ENCODE data around the gene KRT34.
A peak's percentile ranks its signal among the peaks of the same experiment; 100 is the strongest.

The KRT34 gene

GRCh38 chr17:41369713-41370112 lies 12.4 kb downstream of the KRT34 start, which contains the start of gene KRT33B:
Gene KRT33B, minus strand, starts transcription at chr17:41369813. Its CDS starts 63 bp downstream, at chr17:41369750.
- H3K4me3 ChIP-seq (replicated peaks in 1 of 2; ENCODE audit: low read depth in 2 of 2, low read length in 2 of 2) = no peak within 1 kb of the TSS
- no peak for DNase-seq (ENCODE audit: low read depth in 2 of 2)
- TF ChIP-seq CTCF (IDR thresholded peaks at IDR 0.05; ENCODE audit: low read depth, low read length) = no peak

GRCh38 chr17:41369023-41369422 lies 13.1 kb downstream of the KRT34 start:
- no peak overlapping the region for H3K4me3 ChIP-seq (replicated peaks in 1 of 2; ENCODE audit: low read depth in 2 of 2, low read length in 2 of 2)
- no peak for TF ChIP-seq CTCF (IDR thresholded peaks at IDR 0.05; ENCODE audit: low read depth, low read length)
- no peak for DNase-seq (ENCODE audit: low read depth in 2 of 2)

GRCh38 chr17:41367426-41368075 lies 14.6 kb downstream of the KRT34 start:
- DNase-seq (ENCODE audit: low read depth in 2 of 2) = peak; percentile 13 to 59
- H3K4me3 ChIP-seq (replicated peaks in 1 of 2; ENCODE audit: low read depth in 2 of 2, low read length in 2 of 2) = no peak overlapping the region
- no peak for TF ChIP-seq CTCF (IDR thresholded peaks at IDR 0.05; ENCODE audit: low read depth, low read length)

GRCh38 chr17:41366070-41366469 lies 16.0 kb downstream of the KRT34 start:
- no peak overlapping the region for H3K4me3 ChIP-seq (replicated peaks in 1 of 2; ENCODE audit: low read depth in 2 of 2, low read length in 2 of 2)
- DNase-seq (ENCODE audit: low read depth in 2 of 2) = no peak
- no peak for TF ChIP-seq CTCF (IDR thresholded peaks at IDR 0.05; ENCODE audit: low read depth, low read length)

GRCh38 chr17:41363881-41364280 lies 18.2 kb downstream of the KRT34 start:
- DNase-seq (ENCODE audit: low read depth in 2 of 2) = no peak
- TF ChIP-seq CTCF (IDR thresholded peaks at IDR 0.05; ENCODE audit: low read depth, low read length) = no peak
- H3K4me3 ChIP-seq (replicated peaks in 1 of 2; ENCODE audit: low read depth in 2 of 2, low read length in 2 of 2) = no peak overlapping the region

GRCh38 chr17:41360296-41360995 lies 21.7 kb downstream of the KRT34 start:
- DNase-seq (ENCODE audit: low read depth in 2 of 2) = peak in 1 of 2 donors; percentile 35
- H3K4me3 ChIP-seq (replicated peaks in 1 of 2; ENCODE audit: low read depth in 2 of 2, low read length in 2 of 2) = no peak overlapping the region
- no peak for TF ChIP-seq CTCF (IDR thresholded peaks at IDR 0.05; ENCODE audit: low read depth, low read length)
